Epithelial cell of esophagus (primary cell): ENCODE results near the gene CAPSL.
"Not testable (repeated sequence)": the region's sequence is repeated elsewhere in the genome, so short reads cannot be mapped to it uniquely, and the experiment has no call there.

ENCODE experiments used
- DNase-seq: peaks from one replicate; pipeline ENCODE4 v3.0.0; 2010; ENCODE audit warnings: low read depth
- H3K4me3 ChIP-seq: 2 replicates; pipeline ENCODE4 v1.5.1; 2011; ENCODE audit warnings: mild to moderate bottlenecking, low read length, control low read depth
- CTCF ChIP-seq: IDR thresholded peaks from 2 replicates; pipeline ENCODE4 v1.5.1; 2011; ENCODE audit warnings: low read depth, mild to moderate bottlenecking, low read length, control low read depth, inconsistent platforms; ENCODE audit not compliant: insufficient read depth; ENCODE audit errors: missing control alignments

CAPSL gene

GRCh38 chr5:35938568-35939227, at the start of gene CAPSL:
CAPSL (minus strand) TSS chr5:35938622; CDS start chr5:35921120, 17,502 bp downstream.
- peak; percentile 66 for DNase-seq
- TF ChIP-seq CTCF = no peak
- H3K4me3 ChIP-seq = no peak within 1 kb of the TSS

DNA sequence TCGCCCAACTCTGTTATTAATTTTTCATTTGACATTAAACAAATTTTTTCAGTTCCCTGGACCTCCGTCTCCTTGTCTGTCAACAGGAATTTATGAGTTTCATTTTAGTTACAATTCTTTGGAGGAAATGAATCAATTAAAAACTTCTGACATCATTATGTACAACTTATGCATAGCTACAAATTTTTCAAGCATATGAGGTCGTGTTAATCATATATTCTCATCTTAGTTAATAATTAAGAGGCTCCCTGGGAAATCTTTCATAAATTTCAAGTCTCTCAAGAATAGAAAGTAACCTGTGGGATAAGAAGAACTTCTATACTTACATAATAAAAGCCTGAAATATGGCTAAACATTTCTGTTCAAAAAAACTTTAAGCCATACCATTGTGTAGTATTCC, 49.4 kb upstream of the CAPSL start:
- no peak for DNase-seq
- no peak for TF ChIP-seq CTCF
- no peak overlapping the region for H3K4me3 ChIP-seq

DNA sequence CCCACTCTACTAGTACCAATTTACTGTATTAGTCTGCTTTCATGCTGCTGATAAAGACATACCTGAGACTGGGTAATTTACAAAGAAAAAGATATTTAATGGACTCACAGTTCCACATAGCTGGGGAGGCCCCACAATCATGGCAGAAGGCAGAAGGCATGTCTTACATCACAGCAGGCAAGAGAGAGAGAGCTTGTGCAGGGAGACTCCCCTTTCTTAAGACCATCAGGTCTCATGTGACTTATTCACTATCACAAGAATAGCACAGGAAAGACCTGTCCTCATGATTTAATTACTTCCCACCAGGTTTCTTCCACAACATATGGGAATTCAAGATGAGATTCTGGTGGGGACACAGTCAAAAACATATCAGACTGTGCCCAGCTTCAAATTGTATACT, 41.3 kb upstream of the CAPSL start:
- no peak overlapping the region for H3K4me3 ChIP-seq
- no peak for TF ChIP-seq CTCF
- DNase-seq = no peak

DNA sequence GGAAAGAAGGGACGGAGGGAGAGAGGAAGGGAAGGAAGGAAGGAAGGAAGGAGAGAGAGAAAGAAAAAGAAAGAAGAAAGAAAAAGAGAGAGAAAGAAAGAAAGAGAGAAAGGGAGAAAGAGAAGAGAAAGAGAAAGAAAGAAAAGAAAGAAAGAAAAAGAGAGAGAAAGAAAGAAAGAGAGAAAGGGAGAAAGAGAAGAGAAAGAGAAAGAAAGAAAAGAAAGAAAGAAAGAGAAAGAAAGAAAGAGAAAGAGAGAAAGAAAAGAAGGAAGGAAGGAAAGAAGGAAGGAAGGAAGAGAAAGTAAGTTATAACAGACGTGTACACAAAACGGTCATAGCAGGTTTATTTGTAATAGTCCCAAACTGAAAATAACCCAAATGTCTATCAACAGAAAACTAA, 38.4 kb upstream of the CAPSL start:
- DNase-seq = not testable (repeated sequence)

GRCh38 chr5:35974570-35974969, 36.1 kb upstream of the CAPSL start:
- no peak for DNase-seq
- no peak for TF ChIP-seq CTCF
- no peak overlapping the region for H3K4me3 ChIP-seq

More for the DNA sequence above, 38.4 kb upstream of the CAPSL start:
- not testable (repeated sequence) for H3K4me3 ChIP-seq

GRCh38 chr5:35971878-35972210, 33.4 kb upstream of the CAPSL start:
- DNase-seq = no peak
- no peak for TF ChIP-seq CTCF
- H3K4me3 ChIP-seq = no peak overlapping the region

- no peak for TF ChIP-seq CTCF
- H3K4me3 ChIP-seq = no peak overlapping the region
- DNase-seq = no peak
Observed at GRCh38 chr5:35971186-35971877, 32.9 kb upstream of the CAPSL start.
